Measurements from ENCODE around the gene KPNB1.

KPNB1 gene

GRCh38 chr17:47728214-47728877 is 78.6 kb downstream of the KPNB1 start:
- no peak for DNase-seq (ENCODE audit: low spot score)

- no peak for DNase-seq (ENCODE audit: low spot score)
Observed at GRCh38 chr17:47729476-47729875, 79.8 kb downstream of the KPNB1 start.

GRCh38 chr17:47730681-47731080 is 81.0 kb downstream of the KPNB1 start:
- no peak for DNase-seq (ENCODE audit: low spot score)

GRCh38 chr17:47731396-47731795 is 81.7 kb downstream of the KPNB1 start:
- no peak for DNase-seq (ENCODE audit: low spot score)

GRCh38 chr17:47732399-47733046 is 82.8 kb downstream of the KPNB1 start:
- DNase-seq (ENCODE audit: low spot score), result no peak

GRCh38 chr17:47733047-47733673 is 83.4 kb downstream of the KPNB1 start, which contains the start of gene TBX21:
TSS of gene TBX21 (plus strand) at chr17:47733236. CDS start at chr17:47733455, 219 bp downstream.
- no peak for DNase-seq (ENCODE audit: low spot score)

GRCh38 chr17:47733674-47734410 is 84.1 kb downstream of the KPNB1 start:
- no peak for DNase-seq (ENCODE audit: low spot score)

- DNase-seq (ENCODE audit: low spot score), result no peak
Observed at GRCh38 chr17:47735139-47735464, 85.4 kb downstream of the KPNB1 start.
